ENCODE data around the gene FUT8.

Gene FUT8

GRCh38 chr14:65412032-65412846, at the start of gene FUT8:
Gene FUT8 (plus strand): TSS chr14:65412730. CDS start chr14:65561564, 148,834 bp downstream.
- peak; percentile 99 for DNase-seq

GRCh38 chr14:65366802-65367565, 45.5 kb upstream of the FUT8 start:
- no peak for DNase-seq

- no peak for DNase-seq
These were observed 43.0 kb upstream of the FUT8 start for GRCh38 chr14:65369560-65369959.

- no peak for DNase-seq
These were observed 41.7 kb upstream of the FUT8 start for GRCh38 chr14:65370801-65371248.

DNA sequence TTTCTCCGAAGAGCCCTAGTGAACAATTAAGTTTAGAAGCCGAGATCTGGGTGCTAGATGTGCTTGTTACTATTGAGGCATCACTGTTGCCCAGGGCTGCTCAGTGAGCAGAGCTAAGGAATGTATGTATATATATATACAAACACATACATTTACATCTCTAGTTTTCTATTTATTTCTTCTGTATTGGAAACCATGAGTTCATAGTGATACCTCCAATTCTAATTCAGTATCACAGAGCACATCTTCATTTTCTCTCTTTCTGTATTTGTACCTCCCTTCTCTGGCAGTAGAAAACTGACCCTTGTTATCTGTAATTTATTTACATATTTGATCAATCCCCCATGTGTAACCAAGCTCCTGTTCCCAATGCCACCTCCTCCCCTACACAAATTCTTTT, 40.7 kb upstream of the FUT8 start:
- DNase-seq: no peak

- DNase-seq: peak; percentile 54
These were observed 39.4 kb upstream of the FUT8 start for GRCh38 chr14:65373016-65373670.

DNA sequence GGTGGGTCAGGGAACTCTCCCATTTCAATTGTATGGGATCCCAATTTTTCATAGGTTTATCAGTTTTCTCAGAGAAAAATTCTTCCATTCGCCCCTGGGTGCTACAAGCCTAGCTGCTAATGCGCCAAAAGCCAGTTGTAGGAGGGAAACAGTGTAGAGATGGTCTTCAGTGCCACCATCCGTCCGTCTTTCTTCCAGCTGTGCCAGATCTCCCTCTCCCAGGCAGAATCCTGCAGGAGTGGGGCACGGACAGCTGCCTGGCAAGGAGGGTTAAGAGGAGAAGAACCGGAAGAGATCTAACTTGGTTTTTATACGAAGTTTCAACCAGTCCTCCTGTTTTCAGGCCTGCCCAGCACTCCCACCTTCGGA, 38.9 kb upstream of the FUT8 start:
- peak; percentile 71 for DNase-seq

GRCh38 chr14:65377576-65377975, 35.0 kb upstream of the FUT8 start:
- DNase-seq: no peak

- DNase-seq: no peak
These were observed 29.9 kb upstream of the FUT8 start for GRCh38 chr14:65382586-65382985.

DNA sequence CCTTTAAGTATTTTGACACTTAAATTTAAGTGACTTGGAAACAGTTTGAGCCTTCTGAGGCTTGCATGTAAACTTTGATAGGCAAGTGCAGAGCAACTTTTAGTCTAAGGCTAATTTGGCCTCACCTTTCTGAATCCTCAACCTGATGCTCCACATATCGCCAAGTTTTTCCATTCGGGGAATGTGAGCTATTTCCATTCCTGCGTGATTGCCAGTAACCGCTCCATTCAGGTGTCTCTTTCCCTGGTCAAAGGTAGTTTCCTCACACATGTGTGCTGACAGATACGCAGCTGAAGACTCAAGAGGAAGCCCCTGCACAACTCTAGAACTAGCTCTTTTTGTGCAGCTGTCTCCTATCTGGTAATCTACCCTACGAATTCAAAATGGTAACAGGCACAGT, 25.4 kb upstream of the FUT8 start:
- DNase-seq: no peak

DNA sequence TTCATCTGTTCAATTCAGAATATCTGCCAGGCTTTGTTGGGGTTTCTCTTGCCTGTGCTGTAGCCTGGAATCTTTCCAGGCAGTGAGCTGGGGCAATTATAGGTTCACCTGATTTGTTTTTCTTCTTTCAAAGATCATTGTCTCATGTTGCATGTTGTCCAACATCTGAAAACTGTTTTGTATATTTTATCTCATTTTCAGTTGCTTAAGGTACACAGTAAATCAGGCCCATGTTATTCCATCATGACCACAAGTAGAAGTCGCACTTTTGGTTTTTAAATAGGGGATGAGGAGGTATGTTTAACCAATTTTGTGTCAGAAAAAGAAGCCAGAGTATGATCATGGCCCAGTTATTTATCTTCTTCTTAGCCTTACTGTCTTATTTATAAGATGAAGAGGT, 24.9 kb upstream of the FUT8 start:
- DNase-seq: no peak

GRCh38 chr14:65392296-65392695, 20.2 kb upstream of the FUT8 start:
- no peak for DNase-seq

- no peak for DNase-seq
These were observed 16.2 kb upstream of the FUT8 start for GRCh38 chr14:65396082-65396910.

DNA sequence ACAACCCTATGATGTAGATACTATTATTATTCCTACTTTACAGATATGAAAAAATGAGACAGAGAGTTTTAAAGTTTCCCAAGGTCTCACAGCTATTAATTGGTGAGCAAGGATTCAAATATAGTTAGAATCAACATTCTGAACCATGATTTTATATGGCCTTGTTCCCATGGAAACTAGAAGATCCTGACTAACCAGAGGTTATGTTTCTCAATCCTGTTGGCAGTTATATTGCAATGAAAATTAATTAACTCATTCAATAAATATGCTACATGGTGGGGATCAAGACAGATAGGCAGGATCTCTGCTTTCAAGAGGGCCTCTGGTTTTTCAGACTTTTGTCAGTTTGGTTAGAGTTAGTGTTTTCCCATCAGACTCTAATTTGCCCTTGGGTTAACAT, 9.3 kb upstream of the FUT8 start:
- no peak for DNase-seq

GRCh38 chr14:65408113-65408512, 4.4 kb upstream of the FUT8 start:
- no peak for DNase-seq

DNA sequence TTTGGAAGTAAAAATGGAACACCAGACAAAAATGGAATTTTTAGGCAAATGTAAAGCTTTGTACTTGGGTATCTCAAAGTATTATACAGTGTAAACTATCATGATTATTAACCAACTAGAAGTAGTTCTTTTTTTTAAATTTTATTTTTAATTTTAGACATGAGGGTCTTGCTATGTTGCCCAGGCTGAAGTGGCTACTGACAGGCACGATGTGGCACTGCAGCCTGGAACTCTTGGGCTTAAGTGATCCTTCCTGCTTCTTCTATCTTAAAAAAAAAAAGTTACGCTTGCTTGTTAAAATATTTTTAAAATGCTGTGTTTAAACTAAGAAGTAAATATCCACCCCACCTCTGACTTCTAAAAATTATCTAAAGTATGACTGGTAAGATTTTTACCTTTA, 1.9 kb upstream of the FUT8 start:
- no peak for DNase-seq

- DNase-seq: peak; percentile 97
These were observed 886 bp upstream of the FUT8 start for GRCh38 chr14:65411656-65412031.

- peak; percentile 93 for DNase-seq
These were observed 567 bp downstream of the FUT8 start for GRCh38 chr14:65412856-65413738.

DNA sequence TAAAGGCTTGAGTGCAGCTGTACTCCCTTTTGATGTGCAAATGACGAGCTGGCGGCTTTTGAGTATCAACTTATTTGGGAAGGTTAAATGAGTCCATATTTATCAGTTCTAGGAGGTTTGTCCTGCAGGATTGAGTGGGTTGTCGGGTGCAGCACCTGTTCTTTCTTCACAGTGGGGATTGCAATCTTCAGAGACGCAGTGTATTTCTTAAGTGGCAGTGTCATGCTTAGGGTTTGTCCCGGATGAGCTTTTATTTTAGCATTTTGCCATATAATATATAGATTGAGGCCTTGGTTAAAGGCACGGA, 1.2 kb downstream of the FUT8 start:
- peak; percentile 89 for DNase-seq

- DNase-seq: peak; percentile 78
These were observed 2.5 kb downstream of the FUT8 start for GRCh38 chr14:65414961-65415589.

DNA sequence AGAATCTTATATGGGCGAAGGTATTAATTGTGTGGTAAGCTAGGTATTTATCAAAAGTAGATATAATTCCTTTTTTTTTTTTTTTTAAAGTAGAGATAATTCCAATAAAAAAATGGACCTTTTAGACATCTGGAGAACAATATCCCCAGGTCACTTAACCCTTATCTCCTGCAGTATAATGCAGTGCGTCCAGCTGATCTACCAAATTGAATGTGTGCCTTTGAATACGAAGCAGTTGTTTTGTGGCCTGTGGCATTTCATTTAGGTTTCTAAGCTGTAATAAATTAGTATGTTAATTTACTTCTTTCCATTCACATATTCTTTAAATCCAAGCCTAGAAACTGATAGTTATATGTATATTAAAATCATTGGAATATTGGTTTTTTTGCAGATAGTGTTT, 3.1 kb downstream of the FUT8 start:
- peak; percentile 67 for DNase-seq
